ENCODE measurements around the gene MTERF4.

MTERF4 gene

GRCh38 chr2:241084856-241085444, 17.1 kb downstream of the MTERF4 start:
- no peak for DNase-seq

- no peak for DNase-seq
Measured at GRCh38 chr2:241083091-241083415, 19.0 kb downstream of the MTERF4 start.

- no peak for DNase-seq
Measured at GRCh38 chr2:241082341-241083090, 19.6 kb downstream of the MTERF4 start.

GRCh38 chr2:241081643-241082340, 20.3 kb downstream of the MTERF4 start:
- no peak for DNase-seq

GRCh38 chr2:241081190-241081642, 20.9 kb downstream of the MTERF4 start:
- DNase-seq = no peak

GRCh38 chr2:241080405-241081189, 21.5 kb downstream of the MTERF4 start:
- no peak for DNase-seq

- DNase-seq = no peak
Measured at GRCh38 chr2:241074901-241075540, 27.1 kb downstream of the MTERF4 start.

GRCh38 chr2:241074065-241074818, 27.8 kb downstream of the MTERF4 start:
- no peak for DNase-seq

GRCh38 chr2:241073166-241074064, 28.7 kb downstream of the MTERF4 start:
- no peak for DNase-seq

- no peak for DNase-seq
Measured at GRCh38 chr2:241072553-241073165, 29.4 kb downstream of the MTERF4 start.

- no peak for DNase-seq
Measured at GRCh38 chr2:241072151-241072550, 29.9 kb downstream of the MTERF4 start.

GRCh38 chr2:241071677-241072111, 30.4 kb downstream of the MTERF4 start:
- DNase-seq = no peak

GRCh38 chr2:241070811-241071676, 31.0 kb downstream of the MTERF4 start:
- no peak for DNase-seq

GRCh38 chr2:241070361-241070760, 31.7 kb downstream of the MTERF4 start:
- no peak for DNase-seq

- no peak for DNase-seq
Measured at GRCh38 chr2:241069821-241070281, 32.2 kb downstream of the MTERF4 start.

GRCh38 chr2:241068942-241069810, 32.9 kb downstream of the MTERF4 start:
- DNase-seq = no peak

GRCh38 chr2:241068136-241068941, 33.7 kb downstream of the MTERF4 start:
- DNase-seq = no peak
